Activated CD8-positive, alpha-beta memory T cell treated with anti-CD3 and anti-CD28 coated beads for 1 hour (primary cell): ENCODE measurements around the gene GTF2F1.
A peak's percentile ranks its signal among the peaks of the same experiment; 100 is the strongest.
"Not testable (repeated sequence)": the region's sequence is repeated elsewhere in the genome, so short reads cannot be mapped to it uniquely, and the experiment has no call there.

Experiments used
- DNase-seq, 2 donors: peaks; one replicate each; pipeline ENCODE4 v3.0.0-alpha.2; 2020; ENCODE audit warnings: low read depth in 1 of 2; ENCODE audit errors: extremely low read depth in 1 of 2

GTF2F1 gene

DNA sequence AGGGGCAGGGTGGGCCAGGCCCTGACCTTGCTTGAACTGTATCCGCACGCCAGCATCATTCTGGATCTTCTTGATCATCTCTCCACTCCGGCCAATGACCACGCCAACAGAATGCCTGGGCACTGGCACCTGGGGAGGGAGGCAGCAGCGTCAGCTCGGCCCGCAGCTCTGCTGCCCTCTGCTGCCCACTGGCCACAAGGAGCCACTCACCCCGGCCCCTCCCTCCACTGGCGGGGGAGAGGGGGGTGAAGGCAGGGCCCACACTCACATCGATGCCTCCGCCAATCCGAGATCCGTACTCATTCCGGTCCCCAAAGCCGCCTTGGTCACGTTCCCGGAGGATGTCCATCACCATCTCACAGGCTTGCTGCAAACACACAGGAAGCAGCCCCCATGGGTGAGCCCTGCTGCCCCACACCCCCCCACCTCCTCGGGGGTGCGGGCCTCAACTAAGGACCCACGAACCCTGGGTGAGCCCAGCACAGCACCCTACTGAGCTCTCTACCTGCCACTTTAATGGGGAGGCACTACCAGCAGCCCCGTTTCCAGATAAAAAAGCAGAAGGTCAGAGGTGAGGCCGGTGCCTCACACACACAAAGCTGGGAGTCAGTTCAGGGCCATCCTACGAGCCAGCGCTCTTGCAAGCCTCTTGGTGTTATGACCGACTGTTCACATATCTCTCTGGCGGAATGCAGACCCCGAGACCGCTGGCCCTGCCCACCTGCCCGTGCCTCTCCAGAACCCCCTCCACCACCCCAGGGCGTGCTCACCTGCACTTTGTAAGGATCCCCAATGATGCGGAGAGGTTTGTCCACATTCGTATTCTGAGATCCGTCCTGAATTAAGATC is 25.0 kb upstream of the GTF2F1 start:
- no peak for DNase-seq

- DNase-seq = no peak
These were observed 23.9 kb upstream of the GTF2F1 start for GRCh38 chr19:6416658-6417405.

DNA sequence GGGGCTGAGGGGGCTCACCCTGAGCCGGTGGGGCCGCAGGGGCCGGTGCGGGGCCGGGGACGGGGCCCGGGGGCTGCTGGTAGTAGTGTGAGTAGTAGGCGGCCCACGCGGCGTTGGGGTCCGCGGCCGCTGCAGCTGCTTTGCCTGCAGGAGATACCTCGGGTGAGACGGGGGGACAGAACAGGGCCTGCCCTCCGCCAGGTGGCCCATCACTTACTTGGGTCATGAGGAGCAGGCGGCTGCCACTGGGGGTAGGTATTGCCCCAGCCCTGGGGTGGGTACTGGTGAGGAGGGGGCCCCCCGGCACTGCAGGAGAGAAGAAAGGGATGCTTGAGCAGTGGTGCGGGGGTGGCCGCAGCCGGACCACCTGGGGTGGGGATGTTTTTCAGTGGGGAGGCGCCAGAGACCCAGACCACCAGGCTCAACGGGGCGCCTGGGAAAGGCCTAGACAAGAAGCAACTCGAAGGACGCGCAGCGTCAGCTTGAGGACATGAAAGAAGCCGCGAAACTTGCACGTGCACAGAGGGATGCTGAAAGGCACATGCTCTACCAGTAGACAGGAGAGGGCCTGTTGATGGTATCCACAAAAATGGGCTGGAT is 22.7 kb upstream of the GTF2F1 start:
- no peak for DNase-seq

DNA sequence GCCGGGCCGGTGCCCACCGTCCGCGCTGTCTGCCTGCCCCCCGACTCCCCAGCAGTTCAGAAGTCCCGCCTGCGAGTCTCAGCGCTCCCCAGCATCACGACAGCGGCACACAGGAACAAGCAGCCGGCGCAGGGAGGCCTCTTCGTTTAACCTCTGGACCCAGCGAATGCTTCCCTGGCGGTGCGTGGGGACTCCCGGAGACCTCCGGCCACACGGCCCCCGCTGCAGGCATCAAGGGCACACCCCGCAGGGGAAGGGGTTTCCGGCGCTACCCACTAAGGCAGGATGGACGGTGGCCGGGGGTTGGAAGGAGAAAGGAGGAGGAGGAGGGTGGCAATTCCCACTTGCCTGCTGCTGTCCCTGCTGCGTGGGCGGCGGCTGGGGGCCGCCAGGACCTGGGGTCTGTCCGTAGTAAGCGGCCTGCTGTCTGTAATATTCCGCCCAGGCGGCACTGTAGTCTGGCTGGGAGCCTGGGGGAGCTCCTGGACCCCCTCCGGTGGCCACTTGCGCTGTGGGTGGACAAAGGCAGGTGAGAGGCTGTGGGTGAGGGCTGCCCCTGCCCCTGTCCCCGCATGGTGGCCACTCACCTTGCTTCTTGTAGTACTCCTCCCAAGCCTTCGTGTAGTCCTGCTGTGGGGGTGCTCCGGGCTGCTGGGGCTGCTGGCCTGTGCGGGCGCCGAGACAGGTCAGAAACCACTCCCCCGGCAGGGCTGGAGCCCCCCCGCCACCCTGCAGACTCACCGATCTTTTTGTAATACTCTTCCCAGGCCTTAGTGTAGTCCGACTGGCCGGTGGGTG is 22.0 kb upstream of the GTF2F1 start:
- DNase-seq = no peak

GRCh38 chr19:6413721-6414643 is 21.0 kb upstream of the GTF2F1 start:
- DNase-seq = no peak

DNA sequence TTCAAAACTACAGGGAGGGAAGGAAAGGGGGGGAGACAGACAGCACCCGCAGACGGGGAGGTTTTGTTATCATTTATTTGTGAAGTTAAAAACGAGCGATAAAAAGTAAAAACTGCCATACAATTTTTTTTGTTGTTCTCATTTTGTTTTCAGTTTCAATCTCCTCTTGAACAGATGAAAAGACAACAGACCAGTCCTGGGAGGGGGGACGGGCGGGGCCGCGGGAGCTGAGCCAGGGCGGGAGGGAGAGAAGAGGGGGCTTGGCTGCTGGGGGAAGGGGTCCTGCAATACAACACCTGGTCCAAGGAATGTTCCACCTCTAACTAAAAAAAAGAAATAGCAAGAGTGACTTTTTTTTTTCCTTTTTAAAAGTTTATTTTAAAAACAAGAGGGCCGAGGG is 20.3 kb upstream of the GTF2F1 start:
- DNase-seq = no peak

- peak in 1 of 2 donors; percentile 38 for DNase-seq
These were observed 19.6 kb upstream of the GTF2F1 start for GRCh38 chr19:6412447-6413091.

DNA sequence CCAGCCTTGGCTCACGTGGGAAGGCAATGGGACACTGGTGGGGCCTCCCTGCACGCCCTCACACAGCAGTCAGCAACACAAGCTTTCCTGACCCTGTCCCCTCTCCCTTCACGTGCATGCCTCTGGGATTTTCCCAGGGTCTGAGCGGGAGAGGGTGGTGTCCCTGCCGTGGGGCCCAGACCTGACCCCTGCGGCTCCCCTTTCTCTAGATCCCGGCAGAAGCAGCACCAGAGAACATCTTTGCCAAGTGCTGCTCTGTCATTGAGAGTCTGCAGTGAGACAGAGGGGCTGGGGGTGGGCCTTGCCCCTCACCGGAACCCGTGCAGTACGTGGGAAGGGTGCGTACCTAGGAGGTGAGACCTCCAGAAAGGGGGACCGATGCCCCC is 19.1 kb upstream of the GTF2F1 start:
- DNase-seq = no peak

GRCh38 chr19:6409346-6409745 is 16.4 kb upstream of the GTF2F1 start:
- DNase-seq = no peak

DNA sequence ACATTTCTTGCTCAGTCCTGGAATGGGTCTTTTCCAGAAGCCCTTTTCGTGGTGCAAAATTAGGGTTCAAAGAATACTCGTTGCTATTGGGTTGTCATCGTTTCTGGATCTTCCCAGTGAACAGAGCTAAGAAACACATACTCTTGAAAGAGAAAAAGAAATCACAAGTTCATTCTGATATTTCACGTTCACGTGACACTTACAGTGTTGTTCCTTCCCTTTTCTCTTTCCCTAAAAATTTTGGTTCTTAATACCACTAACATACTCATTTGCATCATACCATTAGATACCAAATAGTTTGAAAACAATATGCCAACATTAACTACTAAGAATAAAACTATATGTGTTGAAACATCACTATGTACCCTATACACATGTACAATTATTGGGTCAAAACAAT is 13.4 kb upstream of the GTF2F1 start:
- no peak for DNase-seq

DNA sequence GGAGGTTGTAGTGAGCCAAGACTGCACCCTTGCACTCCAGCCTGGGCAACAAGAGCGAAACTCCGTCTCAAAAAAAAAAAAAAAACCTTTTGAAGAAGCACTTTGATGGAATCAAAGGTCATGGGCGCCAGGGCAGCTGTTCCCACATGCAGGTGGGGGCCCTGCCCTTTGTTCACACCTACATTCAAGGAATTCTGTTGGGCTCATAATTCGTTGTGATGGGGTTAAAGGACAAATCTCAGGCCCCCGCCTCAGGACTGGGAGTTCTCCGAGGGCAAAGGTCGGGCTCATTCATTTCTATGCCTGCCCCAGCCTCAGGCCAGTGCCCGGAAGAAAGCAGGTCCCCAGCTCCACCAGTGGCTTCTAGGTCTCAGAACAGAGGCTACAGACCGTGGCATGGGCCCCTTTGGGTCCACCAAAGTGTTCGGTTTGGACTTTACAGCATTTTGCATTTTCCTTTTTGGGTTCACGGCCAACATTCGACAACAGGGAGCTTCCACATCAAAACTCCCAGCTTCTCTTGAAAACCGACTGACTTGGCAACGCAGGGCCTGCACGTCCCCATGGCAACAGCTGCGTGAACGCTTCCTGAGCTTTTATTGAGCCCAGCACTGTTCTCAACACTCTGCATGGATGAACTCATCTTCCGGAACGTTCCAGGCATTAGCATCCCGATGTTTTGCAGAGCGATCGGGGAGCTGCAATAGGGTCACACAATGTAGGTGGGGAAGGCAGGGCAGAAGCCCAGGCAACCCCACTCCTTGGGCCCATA is 10.1 kb upstream of the GTF2F1 start:
- DNase-seq = no peak

DNA sequence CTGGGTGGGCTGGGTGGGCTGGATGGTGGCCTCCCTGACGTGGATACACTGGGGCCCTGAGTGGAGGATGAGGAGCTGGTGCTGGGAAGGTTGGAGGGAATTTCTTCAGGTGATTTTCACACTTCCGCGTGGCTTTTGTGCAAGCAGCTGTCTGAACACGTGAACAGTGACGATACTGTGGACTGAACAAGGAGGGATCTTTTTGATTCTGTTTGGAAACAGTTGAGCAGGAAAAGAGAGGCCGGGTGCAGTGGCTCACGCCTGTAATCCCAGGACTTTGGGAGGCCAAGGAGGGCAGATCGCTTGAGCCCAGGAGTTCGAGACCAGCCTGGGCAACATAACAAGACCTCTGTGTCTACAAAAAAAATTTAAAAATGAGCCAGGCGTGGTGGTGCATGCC is 9.1 kb upstream of the GTF2F1 start:
- DNase-seq = no peak

DNA sequence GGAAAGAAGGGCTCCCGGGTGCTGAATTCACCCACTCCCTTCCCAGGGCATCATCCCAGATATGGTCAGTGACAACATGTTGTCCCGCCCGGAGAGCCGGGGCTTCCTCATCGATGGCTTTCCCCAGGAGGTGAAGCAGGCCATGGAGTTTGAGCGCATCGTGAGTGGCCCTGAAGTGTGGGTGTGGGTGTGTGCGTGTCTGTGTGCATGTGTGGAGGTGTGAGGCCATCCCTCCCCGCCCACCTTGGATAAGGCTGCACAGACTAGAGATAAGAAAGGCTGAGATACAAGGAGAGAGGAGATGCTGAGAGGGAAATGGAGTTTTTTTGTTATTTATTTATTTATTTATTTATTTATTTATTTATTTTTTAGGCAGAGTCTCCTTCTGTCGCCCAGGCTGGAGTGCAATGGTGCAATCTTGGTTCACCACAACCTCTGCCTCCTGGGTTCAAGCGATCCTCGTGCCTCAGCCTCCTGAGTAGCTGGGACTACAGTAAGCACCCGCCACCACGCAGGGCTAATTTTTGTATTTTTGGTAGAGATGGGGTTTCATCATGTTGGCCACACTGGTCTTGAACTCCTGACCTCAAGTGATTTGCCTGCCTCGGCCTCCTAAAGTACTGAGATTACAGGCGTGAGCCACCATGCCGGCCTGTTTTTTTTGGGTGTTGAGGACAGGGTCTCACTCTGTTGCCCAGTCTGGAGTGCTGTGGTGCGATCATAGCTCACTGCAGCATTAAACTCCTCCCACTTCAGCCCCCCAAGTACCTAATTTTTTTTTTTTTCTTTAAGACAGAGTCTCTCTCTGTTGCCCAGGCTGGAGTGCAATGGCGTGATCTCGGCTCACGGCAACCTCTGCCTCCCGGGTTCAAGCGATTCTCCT is 7.3 kb upstream of the GTF2F1 start:
- not testable (repeated sequence) for DNase-seq

DNA sequence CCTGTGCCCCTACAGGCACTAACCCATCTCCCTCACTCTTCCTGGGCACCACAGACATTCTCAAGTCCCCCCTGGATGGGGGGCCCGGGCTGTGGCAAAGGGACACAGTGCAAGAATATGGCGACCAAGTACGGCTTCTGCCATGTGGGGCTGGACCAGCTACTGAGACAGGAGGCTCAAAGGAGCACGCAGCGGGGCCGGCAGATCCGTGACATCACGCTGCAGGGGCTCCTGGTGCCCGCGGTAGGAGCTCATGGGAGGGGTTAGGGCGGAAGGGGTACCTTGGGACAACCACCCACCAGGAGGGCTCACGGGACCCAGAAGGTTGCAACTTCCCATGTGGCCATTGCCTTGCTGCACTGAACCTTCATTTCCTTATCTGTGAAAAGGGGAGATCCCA is 3.3 kb upstream of the GTF2F1 start:
- DNase-seq = no peak

- no peak for DNase-seq
These were observed 1.9 kb upstream of the GTF2F1 start for GRCh38 chr19:6394831-6395230.

GRCh38 chr19:6393983-6394412 is 1.0 kb upstream of the GTF2F1 start:
- DNase-seq = peak in 1 of 2 donors; percentile 57

GRCh38 chr19:6392221-6393073 is 517 bp downstream of the GTF2F1 start:
- no peak for DNase-seq
